GM18517 (cell line): ENCODE results near the gene KLLN.
"Not testable (repeated sequence)": the region's sequence is repeated elsewhere in the genome, so short reads cannot be mapped to it uniquely, and the experiment has no call there.

Experiments used
- ATAC-seq: cut with Tn5 transposase; IDR thresholded peaks from one replicate; pipeline ENCODE4 v1.9.1; 2021; ENCODE audit warnings: mild to moderate bottlenecking, moderate library complexity; ENCODE audit not compliant: unreplicated experiment

KLLN gene, protein sequence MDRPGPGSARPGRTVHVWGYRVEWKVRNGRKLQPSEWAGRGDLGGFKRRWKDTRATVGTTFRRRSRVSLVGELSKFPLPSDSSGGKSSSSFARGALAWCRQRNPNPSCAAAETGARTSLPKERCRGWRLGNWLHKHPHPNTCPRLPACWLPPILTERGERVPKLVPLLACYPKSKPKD

DNA sequence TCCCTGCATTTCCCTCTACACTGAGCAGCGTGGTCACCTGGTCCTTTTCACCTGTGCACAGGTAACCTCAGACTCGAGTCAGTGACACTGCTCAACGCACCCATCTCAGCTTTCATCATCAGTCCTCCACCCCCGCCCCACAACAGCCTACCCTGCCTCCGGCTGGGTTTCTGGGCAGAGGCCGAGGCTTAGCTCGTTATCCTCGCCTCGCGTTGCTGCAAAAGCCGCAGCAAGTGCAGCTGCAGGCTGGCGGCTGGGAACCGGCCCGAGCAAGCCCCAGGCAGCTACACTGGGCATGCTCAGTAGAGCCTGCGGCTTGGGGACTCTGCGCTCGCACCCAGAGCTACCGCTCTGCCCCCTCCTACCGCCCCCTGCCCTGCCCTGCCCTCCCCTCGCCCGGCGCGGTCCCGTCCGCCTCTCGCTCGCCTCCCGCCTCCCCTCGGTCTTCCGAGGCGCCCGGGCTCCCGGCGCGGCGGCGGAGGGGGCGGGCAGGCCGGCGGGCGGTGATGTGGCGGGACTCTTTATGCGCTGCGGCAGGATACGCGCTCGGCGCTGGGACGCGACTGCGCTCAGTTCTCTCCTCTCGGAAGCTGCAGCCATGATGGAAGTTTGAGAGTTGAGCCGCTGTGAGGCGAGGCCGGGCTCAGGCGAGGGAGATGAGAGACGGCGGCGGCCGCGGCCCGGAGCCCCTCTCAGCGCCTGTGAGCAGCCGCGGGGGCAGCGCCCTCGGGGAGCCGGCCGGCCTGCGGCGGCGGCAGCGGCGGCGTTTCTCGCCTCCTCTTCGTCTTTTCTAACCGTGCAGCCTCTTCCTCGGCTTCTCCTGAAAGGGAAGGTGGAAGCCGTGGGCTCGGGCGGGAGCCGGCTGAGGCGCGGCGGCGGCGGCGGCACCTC is at the start of gene KLLN, which contains the start of gene PTEN:
KLLN (minus strand) TSS at position 481 of the 891 bp plus-strand sequence. CDS start 1,046 bp downstream, outside the sequence.
PTEN (plus strand) TSS at position 573 of the 891 bp plus-strand sequence. CDS start 845 bp downstream, outside the sequence.
- peak; percentile 38 for ATAC-seq

DNA sequence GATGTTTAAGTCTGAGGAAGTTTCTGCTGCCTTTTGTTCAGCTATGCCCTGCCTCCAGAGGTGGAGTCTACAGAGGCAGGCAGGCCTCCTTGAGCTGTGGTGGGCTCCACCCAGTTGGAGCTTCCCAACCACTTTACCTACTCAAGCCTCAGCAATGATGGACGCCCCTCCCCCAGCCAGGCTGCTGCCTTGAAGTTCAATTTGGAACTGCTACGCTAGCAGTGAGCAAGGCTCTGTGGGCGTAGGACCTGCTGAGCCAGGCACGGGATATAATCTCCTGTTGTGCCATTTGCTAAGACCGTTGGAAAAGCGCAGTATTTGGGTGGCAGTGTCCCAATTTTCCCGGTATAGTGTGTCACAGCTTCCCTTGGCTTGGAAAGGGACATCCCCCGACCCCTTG is 40.1 kb upstream of the KLLN start:
- ATAC-seq: not testable (repeated sequence)

DNA sequence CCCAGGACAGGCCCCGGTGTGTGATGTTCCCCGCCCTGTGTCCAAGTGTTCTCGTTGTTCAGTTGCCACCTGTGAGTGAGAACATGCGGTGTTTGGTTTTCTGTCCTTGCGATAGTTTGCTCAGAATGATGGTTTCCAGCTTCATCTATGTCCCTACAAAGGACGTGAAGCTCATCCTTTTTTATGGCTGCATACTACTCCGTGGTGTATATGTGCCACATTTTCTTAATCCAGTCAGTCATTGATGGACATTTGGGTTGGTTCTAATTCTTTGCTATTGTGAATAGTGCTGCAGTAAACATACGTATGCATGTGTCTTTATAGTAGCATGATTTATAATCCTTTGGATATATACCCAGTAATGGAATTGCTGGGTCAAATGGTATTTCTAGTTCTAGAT is 34.6 kb upstream of the KLLN start:
- ATAC-seq: not testable (repeated sequence)

DNA sequence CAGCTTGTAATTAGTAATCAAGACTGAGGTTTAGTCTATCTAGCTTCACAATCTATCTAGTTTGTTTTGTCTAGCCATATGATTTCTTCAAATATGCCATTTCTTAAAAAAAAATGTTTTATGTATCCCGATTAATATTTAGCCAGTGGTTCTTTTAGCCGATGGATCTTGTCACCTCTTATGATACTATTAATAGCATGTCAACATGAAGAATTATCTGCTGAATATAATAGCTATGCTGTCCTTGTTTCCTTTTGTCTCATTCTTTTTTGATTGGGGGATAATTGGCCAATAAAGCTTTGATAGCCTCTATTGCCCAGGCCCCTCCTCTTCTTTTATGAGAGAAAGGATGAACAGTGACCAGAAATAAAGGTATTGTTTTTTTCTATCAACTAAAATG is 32.9 kb upstream of the KLLN start:
- no peak for ATAC-seq

DNA sequence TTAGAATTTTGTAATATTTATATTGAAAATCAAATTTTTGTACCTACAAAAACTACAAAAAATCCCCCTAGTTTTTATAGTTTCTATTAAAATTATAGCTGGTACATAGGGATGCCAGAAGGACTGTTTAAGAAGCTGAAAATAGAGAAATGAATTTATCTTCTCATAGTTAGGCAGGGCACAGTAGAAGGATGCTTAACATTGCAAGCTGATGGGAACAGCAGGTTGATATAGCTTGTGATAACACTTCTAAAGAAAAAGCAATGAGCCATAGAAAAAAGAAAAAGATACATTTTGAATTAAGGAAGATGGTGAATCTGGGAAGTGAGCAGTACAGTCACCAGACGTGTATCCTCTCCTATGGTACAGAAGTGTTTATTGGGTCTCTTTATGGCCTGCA is 32.1 kb upstream of the KLLN start:
- ATAC-seq: no peak

DNA sequence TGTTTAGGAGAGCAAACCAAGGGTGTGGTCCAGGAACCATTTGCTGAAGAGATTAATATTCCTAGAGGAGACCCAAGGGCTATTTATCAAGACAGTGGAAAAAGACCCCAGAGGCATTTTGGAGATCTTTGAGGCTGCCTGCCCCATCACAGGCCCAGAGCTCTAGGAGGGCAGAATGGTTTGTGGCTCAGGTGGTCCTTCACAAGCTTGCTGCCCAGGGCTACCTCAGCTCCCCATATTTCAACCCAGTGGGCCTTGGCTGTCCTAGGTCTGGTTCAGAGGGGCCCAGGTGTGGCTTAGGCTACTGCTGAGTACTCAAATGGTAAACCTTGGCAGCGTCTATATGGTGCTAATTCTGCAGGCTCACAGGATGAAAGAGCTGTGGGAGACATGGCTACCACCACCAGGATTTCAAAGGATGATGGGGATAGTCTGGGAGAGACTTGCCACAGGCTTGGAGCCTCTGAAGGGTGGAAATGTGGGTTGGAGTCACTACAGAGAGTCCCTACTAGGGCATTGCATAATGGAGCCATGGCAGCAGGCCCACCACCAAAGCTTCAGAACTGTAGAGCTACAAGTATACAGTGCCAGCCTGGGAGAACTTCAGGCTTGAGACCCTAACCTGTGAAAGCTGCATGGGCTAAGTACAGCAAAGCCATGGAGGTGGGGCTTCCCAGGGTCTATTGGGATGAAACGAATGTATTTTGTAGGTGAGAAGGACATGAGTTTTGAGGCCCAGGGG is 24.4 kb upstream of the KLLN start:
- ATAC-seq: no peak

DNA sequence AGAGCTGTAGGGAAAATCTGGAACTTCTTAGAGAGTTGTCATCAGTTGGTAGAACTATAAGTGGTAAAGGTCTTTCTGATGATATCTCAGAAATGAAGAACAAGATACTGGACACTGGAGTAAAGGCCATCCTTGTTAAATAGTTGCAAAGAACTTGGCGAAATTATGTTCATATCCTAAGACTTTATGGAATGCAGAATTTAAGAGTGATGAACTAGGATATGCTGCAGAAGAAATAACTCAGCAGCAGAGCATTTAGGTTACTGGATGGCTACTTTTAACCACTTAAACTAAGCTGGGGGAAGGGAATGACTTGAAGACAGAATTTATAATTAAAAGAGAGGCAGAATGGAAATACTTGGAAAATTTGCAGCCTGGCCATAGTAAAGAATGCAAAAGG is 23.8 kb upstream of the KLLN start:
- no peak for ATAC-seq

DNA sequence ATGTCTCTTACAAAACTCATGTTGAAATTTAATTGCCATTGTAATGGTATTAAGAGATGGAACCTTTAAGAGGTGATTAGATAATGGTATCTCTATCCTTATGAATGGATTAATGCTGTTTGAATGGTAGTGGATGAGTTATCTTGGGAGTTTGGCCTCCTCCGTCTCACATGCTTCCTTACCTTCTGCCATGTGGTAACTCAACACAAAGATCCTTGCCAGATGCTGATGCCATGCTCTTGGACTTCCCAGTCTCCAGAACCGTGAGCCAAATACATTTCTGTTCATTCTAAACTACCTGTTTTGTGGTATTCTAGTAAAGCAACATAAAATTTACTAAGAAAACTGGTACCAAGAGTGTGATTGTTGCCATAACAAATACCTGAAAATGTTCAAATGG is 23.3 kb upstream of the KLLN start:
- ATAC-seq: no peak

DNA sequence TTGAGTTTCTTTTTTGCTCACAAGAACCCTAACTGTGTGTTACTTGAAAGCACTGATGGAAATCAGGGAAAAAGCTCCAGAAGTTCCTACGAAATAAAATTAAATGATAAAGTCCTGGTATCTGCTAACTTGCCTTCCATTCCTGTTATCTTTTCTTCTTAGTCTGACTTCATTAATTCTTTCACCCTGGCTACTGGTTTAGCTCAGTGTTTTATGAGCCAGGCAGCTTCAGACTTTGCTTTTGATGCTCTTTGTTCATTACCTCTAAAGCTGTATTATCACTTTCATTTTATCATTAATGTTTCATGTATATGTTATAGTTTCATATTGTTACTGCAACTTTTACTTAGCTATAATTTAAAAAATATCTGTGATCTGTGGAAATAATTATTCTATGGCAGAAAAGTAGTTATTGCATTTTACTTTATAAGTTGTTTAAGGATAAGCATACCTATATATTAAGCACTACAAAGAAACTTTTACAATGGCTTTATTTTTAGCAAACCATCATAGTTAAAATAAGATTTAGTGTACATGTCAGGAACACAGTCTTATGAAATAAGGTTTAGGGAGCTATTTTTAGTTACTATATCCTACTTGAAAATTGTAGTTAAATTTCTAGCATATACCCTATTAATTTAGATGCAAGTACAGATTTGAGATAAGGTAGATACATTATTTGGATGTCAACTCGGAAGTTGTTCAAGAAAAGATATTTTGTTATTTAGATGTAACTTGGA is 19.4 kb upstream of the KLLN start:
- ATAC-seq: no peak

DNA sequence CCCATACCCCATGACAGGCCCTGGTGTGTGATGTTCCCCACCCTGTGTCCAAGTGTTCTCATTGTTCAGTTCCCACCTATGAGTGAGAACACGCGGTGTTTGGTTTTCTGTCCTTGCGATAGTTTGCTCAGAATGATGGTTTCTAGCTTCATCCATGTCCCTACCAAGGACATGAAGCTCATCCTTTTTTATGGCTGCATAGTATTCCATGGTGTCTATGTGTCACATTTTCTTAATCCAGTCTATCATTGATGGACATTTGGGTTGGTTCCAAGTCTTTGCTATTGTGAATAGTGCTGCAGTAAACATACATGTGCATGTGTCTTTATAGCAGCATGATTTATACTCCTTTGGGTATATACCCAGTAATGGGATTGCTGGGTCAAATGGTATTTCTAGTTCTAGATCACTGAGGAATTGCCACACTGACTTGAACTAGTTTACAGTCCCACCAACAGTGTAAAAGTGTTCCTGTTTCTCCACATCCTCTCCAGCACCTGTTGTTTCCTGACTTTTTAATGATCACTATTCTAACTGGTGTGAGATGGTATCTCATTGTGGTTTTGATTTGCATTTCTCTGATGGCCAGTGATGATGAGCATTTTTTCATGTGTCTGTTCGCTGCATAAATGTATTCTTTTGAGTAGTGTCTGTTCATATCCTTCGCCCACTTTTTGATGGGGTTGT is 18.2 kb upstream of the KLLN start:
- ATAC-seq: not testable (repeated sequence)

DNA sequence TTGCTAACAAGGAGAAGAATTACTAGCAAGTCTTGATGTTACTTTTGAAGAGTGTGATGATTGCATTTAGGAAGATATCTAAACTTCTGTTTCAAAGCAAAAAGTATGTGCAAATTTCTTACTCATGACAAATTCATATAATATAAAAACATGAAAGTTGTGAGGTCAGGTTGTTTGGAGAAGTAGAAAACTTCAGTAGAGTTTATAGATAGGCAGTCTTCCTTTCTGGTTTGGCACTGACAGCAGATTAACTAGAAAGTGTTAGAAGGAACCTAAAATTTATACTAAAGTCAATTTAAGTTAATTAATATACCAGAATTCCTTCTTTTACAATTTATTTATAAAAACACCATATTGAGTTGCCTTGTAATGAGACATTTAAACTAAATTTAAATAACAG is 17.0 kb upstream of the KLLN start:
- ATAC-seq: no peak

DNA sequence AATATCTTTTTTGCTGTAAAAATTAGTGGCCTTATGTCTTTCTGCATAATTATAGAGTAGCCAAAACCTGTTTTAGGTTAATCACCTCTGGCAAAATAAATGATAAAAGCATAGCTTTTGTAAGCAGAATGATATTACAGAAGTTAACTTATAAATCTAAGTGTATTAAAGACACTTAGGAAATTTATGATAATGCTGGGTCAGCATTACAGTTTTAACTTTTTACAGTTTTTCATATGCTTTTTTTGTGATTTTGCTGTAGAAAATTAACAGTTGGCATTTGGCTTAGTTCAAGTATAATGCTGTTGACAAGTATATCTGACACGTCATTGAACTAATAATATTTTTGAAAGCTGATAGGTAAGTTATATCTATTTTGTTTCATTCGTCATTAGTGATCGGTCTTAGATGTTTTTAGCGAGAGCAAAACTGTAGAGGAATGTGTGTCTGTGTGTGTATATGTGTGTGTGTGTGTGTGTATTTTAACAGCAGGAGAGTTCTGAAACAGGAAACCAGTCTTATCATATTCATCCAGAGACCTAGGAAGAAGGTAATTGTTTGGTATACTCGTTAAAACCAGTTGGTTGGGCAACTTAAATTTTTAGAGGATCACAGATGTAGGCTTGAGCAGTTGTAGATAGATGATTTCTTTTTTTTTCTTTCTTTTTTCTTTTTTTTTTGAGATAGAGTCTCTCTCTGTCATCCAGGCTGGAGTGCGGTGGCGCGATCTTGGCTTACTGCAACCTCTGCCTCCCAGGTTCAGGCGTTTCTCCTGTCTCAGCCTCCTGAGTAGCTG is 15.5 kb upstream of the KLLN start:
- ATAC-seq: no peak

DNA sequence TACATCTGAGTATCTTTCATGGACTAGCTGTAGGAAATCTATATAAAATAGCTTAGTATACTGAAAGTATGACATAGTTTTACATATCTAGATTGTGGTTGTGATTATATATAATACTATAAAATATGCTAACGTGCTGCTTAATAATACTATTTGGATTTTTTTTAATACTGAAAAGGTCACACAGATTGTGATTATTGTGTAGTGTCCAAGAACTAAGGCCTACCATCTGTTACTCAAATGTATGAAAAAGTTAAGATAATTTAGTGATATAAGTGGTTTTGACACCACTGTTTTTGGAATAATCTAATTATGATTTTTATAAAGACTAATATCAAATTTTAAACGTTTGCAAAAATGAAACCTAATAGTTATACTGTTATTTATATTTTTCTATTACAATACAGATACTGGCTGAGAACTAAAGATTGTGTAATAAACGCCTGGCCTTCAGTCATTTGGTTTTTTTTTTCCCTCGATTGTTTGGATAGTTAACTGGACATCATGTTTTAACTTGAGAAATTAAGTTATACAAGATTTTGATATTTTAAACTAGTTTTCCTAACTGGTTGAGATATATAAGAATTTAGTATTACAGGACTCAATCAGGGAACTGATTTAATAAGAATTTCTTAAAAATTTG is 12.7 kb upstream of the KLLN start:
- ATAC-seq: no peak

DNA sequence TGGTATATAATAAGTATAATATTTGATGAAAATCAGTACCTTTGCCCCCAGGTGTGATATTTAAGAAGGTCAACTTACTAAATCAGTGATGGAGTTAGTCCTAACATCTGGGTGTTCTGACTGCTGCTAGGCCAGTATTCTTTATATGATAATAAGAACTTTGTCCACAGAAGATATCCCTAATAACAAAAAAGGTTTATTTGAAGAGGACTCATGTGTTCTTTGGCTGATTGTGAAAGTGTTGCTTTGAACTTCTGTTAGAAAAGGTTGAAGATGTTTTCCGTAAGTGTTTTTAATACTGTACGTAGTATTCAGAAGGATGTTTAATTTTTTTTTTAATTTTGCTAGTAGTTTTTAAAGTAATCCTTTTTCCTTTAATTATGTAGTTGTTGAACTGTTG is 10.3 kb upstream of the KLLN start:
- no peak for ATAC-seq

DNA sequence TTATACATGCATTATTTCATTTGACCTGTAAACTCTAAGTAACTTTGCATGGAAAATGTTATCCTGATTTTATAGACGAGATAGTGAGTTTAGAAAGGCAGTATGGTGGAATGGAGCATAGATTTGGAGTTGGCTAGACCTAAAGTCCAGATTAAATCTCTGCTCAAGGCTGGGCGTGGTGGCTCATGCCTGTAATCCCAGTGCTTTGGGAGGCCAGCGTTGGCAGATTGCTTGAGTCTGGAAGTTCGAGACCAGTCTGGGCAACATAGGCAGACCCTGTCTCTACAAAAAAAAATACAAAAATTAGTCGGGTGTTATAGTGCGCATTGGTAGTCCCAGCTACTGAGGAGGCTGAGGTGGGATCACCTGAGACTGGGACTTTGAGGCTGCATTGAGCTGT is 9.5 kb upstream of the KLLN start:
- no peak for ATAC-seq

DNA sequence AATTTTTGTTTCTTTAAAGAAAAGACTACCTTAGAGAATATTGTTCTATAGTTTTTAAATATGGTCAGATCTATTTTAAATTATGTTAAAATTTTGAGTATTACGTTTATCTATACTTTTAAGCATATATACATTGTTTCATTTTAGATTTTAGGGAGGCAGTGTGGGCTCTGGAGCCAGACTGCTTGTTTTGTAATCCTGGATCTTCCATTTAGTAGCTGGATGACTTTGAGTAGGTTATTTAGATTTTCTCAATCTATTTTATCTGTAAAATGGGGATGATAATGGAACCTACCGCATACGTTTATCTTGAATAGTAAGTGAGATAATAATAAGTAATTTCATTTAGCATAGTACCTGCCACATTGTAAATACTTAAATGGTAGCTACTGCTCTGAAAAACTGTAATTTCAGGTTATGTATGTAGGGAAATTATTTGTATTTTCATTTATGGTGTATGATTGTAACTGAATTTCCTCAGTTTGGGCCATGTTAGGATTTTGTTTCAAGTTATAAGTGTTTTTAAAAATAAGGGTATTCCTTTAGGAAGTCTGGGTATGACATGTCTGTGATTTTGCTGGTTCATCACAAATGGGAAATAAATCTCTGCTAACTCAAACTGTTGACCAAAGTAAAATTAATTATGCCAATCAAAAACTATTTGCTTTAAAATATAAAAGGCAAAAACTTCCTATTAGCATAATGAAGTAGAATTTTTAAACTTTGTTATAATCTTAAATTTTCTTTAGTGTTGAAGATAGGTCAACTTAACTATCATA is 6.6 kb upstream of the KLLN start:
- no peak for ATAC-seq

DNA sequence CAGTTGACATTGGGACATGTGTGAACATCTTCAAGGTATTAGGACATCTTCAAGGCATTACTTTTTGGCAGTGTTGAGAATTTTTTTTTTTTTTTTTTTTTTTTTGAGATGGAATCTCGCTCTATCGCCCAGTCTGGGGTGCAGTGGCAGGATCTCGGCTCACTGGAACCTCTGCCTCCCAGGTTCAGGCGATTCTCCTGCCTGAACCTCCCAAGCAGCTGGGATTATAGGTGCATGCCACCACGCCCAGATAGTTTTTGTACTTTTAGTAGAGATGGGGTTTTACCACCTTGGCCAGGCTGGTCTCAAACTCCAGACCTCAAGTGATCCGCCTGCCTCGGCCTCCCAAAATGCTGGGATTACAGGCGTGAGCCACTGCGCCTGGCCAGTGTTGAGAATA is 5.8 kb upstream of the KLLN start:
- not testable (repeated sequence) for ATAC-seq

DNA sequence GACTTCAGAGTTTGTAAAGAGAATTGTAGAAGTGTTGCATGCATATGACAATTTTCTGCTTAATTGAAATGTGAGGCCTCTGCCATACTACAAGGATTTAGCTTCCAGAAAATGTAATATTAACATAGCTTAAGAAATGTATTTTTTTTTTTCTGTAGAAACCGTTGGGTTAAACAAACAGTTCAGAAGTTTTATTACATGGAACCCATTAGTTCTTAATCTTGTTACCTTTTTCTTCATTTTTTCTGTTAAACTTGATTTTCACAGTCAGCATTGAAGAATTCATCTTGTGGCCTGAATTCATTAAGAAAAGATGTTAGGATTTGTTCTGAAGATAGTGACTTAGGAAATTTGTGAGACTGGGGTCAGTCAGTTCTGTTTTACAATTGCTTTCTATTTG is 4.9 kb upstream of the KLLN start:
- no peak for ATAC-seq
